HG03025 (cell line): Measurements from ENCODE around the gene ZNF575.
A peak's percentile ranks its signal among the peaks of the same experiment; 100 is the strongest.

Experiments used
- ATAC-seq: cut with Tn5 transposase; IDR thresholded peaks from one replicate; pipeline ENCODE4 v1.9.1; 2021; ENCODE audit warnings: mild to moderate bottlenecking, moderate library complexity; ENCODE audit not compliant: unreplicated experiment, low FRiP score

Gene ZNF575, protein sequence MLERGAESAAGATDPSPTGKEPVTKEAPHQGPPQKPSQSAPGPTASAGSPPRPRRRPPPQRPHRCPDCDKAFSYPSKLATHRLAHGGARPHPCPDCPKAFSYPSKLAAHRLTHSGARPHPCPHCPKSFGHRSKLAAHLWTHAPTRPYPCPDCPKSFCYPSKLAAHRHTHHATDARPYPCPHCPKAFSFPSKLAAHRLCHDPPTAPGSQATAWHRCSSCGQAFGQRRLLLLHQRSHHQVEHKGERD

DNA sequence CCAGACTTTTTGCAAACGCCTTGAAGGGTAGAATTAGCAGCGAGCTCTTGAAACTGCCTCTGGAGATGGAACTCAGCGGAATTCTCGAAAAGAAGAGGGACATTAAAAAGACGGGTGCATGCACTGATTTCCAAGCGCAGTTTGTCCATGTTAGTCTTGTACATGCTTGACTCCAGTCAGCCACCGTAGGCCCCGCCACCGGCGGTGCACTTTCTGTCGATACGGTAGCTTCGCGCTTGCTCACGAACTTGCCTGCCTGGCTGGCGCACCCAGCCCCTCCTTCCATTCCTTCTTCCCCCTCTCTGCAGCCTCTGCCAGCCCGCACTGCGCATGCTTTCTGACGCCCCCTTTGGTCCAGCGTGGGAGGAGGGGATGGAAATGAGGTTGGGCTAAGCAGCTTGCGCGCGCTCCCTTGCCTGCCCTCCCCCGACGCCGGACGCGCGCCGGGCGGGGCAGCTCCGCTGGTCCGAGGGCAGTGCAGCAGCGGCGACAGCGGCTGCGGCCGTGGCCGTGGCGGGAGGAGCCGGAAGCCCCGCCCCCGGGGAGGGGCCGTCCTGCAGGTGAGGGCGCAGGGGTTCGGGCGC, at the start of gene ZNF575:
ZNF575 (plus strand) TSS at position 227 of the 584 bp plus-strand sequence. CDS start 1,235 bp downstream, outside the sequence.
- peak; percentile 65 for ATAC-seq

GRCh38 chr19:43483281-43483680, 49.7 kb upstream of the ZNF575 start:
- ATAC-seq, result no peak

DNA sequence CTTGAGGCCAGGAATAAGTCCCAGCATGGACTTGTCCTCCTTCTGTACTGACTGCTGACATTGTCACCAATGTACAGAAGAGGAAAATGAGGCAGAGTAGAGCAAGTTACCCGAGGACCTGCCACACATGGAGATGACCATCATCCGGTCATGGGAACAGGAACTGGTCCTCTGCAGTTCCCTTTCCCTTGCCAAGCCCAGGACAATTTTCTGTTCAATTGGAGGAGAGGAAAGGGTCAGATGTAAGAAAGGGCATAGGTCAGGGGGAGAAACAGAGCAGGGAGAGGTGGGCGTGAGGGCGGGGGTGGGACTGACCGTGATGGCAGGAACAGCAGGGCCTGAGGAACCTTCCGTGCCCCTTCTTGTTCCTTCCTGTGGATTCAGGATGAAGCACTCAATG, 47.0 kb upstream of the ZNF575 start:
- no peak for ATAC-seq

DNA sequence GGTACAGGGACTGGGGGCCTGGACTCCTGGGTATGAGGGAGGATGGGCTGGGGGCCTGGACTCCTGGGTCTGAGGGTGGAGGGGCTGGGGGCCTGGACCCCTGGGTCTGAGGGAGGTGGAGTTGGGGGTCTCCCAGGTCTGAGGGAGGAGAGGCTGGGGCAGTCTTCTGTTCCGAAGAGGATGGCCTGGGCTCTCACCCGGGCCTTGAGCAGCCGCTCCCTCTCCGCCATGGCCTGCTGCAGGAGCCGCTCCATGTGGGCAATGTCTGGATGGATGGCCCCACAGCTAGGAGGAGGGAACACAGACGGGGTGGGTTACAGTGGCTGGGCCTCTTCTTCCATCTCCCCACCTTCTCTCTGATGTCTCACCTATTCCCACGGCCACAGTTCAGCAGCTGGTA, 46.6 kb upstream of the ZNF575 start:
- no peak for ATAC-seq

GRCh38 chr19:43488179-43488578, 44.8 kb upstream of the ZNF575 start:
- ATAC-seq, result no peak

GRCh38 chr19:43489310-43489709, 43.7 kb upstream of the ZNF575 start:
- no peak for ATAC-seq

- no peak for ATAC-seq
These were observed 42.9 kb upstream of the ZNF575 start for GRCh38 chr19:43489979-43490599.

GRCh38 chr19:43490759-43491158, 42.2 kb upstream of the ZNF575 start:
- no peak for ATAC-seq

GRCh38 chr19:43495082-43495481, 37.9 kb upstream of the ZNF575 start:
- no peak for ATAC-seq

DNA sequence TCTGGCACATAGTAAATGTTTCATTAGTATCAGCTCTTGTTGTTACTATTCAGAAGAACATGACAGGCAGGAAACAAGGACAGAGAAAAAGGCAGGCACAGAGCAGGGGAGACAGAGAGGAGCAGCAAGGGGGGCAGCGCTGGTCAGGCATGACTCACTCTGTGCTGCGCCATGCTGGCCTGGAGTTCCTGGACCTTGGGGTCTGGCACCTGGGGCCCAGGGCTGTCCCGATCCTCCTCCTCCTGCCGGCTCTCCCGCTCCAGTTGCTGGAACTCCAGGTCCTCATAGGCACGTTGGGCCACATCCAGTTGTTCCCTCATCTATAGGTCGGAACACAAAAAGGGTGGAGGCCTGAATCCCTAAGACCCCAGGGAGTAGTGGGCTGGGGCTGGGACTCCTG, 36.0 kb upstream of the ZNF575 start:
- no peak for ATAC-seq

- no peak for ATAC-seq
These were observed 34.6 kb upstream of the ZNF575 start for GRCh38 chr19:43498233-43498842.

DNA sequence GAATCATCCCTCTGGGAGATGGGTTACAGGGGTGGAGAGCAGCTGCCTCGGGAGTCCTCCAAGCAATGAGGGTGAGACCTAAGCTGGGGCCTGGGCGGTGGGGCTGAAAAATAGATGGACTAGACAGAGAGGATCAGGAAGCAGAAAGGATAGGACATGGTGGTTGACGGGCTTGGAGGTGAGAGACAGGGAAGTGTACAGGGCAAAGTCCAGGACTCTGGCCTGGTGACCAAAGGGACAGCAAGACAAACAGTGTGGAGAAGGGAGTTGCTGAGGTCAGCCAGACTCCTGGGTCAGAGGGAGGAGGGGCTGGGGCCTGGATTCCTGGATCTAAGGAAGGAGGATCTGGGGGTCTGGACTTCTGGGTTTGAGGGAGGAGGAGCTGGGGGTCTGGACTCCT, 33.9 kb upstream of the ZNF575 start:
- no peak for ATAC-seq

- no peak for ATAC-seq
These were observed 31.1 kb upstream of the ZNF575 start for GRCh38 chr19:43501661-43502418.

DNA sequence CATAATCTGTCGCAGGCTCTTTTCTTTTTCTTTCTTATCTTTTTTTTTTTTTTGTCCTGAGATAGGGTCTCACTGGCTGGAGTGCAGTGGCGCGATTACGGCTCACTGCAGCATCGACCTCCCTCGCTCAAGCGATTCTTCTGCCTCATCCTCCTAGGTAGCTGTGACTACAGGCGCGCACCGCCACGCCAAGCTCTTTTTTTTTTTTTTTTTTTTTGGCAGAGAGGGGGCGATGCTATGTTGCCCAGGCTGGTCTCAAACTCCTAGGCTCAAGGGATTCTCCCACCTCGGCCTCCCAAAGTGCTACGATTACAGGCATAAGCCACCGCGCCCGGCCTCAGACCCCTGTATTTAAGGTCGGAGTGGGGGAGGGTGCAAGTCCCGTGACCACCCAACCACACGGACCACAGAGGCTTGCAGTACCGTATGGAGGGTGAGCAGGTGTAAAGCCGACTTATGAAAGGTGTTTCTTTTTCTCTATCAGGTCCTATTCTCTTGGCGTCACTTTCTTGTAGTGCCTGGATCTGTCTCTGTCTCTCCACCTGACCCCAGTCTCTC, 30.5 kb upstream of the ZNF575 start:
- no peak for ATAC-seq

DNA sequence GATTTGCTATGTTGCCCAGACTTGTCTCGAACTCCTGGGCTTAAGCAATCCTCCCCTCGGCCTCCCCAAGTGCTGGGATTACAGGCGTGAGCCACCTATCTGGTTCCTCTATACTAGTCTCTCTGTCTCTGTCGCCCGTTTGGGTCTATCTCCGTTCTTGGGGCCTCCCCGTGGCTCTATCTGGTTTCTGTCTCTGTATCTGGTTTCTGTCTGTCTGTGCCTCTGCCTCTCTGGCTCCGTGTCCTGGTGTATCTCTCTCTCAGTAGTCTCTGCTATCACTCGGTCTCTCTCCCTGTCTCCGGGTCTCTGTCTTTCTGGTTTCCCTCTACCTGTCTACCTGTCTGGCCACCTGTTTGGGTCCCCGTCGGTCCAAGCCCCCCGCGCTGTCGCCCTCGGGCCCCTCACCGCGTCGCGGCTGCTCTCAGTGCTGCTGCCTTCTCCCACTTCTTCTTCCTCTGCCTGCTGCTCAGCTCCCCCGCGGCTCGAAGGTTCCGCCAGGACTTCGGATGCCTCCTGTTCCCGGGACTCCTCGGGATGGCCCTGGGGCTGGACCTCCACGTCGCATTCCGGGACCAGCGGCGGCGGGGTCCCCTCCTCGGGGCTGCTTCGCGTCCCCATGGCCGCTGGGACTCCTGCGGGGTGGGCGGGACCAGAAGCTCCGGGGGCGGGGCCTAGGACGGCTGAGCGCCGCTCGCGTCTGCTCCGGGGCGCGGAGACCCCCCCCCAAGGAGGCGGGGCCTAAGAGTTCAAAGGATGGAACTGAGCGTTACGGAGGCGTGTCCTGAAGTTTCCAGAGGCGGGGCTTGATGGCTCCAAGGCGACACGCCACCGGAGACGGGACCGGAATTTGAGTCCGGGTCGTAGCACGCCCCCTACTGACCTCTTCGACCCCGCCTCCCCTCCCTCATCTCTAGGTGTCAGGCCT, 29.2 kb upstream of the ZNF575 start:
- ATAC-seq, result peak; percentile 76

- ATAC-seq, result peak; percentile 24
These were observed 28.4 kb upstream of the ZNF575 start, which contains the start of gene PHLDB3 for GRCh38 chr19:43504426-43505185. Gene PHLDB3 (minus strand): TSS chr19:43504746. CDS start chr19:43504118, 628 bp downstream.

GRCh38 chr19:43505186-43505456, 27.9 kb upstream of the ZNF575 start:
- ATAC-seq, result no peak

DNA sequence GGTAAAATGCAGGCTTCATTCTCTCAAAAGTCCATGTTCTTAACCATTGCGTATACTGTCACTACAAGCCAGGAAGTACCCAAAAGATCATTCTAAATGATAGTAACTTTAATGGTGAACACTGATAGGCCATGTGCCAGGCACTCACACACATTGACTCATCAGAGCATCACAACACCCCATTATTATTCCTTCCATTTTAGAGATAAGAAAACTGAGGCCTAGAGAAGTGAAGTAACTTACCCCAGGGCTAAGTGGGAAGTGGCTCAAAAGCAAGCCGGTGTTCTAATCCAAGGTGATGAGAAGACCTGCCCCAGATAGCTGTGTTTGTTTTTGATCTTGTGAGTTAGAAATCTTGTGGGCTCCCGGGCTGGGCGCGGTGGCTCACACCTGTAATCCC, 27.0 kb upstream of the ZNF575 start:
- ATAC-seq, result no peak

DNA sequence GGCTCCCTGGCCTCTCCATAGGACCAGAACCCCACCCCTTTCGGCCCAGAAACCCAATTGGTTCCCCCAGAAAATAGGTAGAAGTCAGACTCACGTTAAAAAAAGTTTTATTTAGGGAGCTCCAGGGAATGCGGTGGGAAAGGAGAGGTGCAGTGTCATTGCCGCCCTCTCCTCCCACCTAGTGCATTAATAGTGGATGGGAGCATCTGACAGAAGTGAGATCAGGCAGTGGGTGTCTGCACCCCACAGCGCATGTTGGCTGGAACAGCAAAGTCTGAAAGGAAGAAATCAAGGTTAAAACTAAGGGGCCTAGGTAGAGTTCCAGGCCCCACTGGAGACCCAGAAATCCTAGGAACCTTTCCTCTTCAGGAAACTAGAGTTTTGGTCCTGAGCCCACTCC, 26.4 kb upstream of the ZNF575 start:
- ATAC-seq, result no peak
